Measurements from ENCODE around the gene C12orf75.
"Not testable (repeated sequence)": the region's sequence is repeated elsewhere in the genome, so short reads cannot be mapped to it uniquely, and the experiment has no call there.

Gene C12orf75

GRCh38 chr12:105294161-105294560 lies 36.3 kb upstream of the C12orf75 start:
- no peak for DNase-seq
- H3K4me3 ChIP-seq (ENCODE audit: low read depth, low read length): no peak overlapping the region
- TF ChIP-seq CTCF (IDR thresholded peaks at IDR 0.05; ENCODE audit: low read depth, low read length): no peak
- H3K9me3 ChIP-seq (ENCODE audit: severe bottlenecking): no peaks in the 10 kb centered on the region
- H3K27me3 ChIP-seq (ENCODE audit: insufficient read depth, low read depth, severe bottlenecking): no peaks in the 10 kb centered on the region
- no peak overlapping the region for H3K27ac ChIP-seq
- no peaks in the 10 kb centered on the region for H3K36me3 ChIP-seq

GRCh38 chr12:105294886-105295479 lies 35.5 kb upstream of the C12orf75 start:
- no peak for DNase-seq
- H3K9me3 ChIP-seq (ENCODE audit: severe bottlenecking): no peaks in the 10 kb centered on the region
- TF ChIP-seq CTCF (IDR thresholded peaks at IDR 0.05; ENCODE audit: low read depth, low read length): no peak
- no peaks in the 10 kb centered on the region for H3K36me3 ChIP-seq
- H3K27me3 ChIP-seq (ENCODE audit: insufficient read depth, low read depth, severe bottlenecking): no peaks in the 10 kb centered on the region
- H3K27ac ChIP-seq: no peak overlapping the region
- H3K4me3 ChIP-seq (ENCODE audit: low read depth, low read length): no peak overlapping the region

- DNase-seq: no peak
Observed at GRCh38 chr12:105296116-105297089, 34.1 kb upstream of the C12orf75 start.

GRCh38 chr12:105300883-105301282 lies 29.6 kb upstream of the C12orf75 start:
- Histone ChIP-seq H3K27me3 (ENCODE audit: insufficient read depth, low read depth, severe bottlenecking) (no peaks in the 10 kb centered on the region), H3K9me3 (ENCODE audit: severe bottlenecking) (no peaks in the 10 kb centered on the region), H3K4me3 (ENCODE audit: low read depth, low read length) (no peak overlapping the region), H3K36me3 (no peaks in the 10 kb centered on the region), H3K27ac (no peak overlapping the region)
- no peak for DNase-seq
- TF ChIP-seq CTCF (IDR thresholded peaks at IDR 0.05; ENCODE audit: low read depth, low read length): no peak

More at GRCh38 chr12:105296116-105297089, 34.1 kb upstream of the C12orf75 start:
- Histone ChIP-seq H3K27ac (no peak overlapping the region), H3K9me3 (ENCODE audit: severe bottlenecking) (no peaks in the 10 kb centered on the region), H3K4me3 (ENCODE audit: low read depth, low read length) (no peak overlapping the region), H3K36me3 (no peaks in the 10 kb centered on the region), H3K27me3 (ENCODE audit: insufficient read depth, low read depth, severe bottlenecking) (no peaks in the 10 kb centered on the region)
- no peak for TF ChIP-seq CTCF (IDR thresholded peaks at IDR 0.05; ENCODE audit: low read depth, low read length)

- Histone ChIP-seq H3K36me3 (no peaks in the 10 kb centered on the region), H3K4me3 (ENCODE audit: low read depth, low read length) (no peak overlapping the region), H3K9me3 (ENCODE audit: severe bottlenecking) (no peaks in the 10 kb centered on the region), H3K27me3 (ENCODE audit: insufficient read depth, low read depth, severe bottlenecking) (no peaks in the 10 kb centered on the region), H3K27ac (no peak overlapping the region)
- TF ChIP-seq CTCF (IDR thresholded peaks at IDR 0.05; ENCODE audit: low read depth, low read length): no peak
- no peak for DNase-seq
Observed at GRCh38 chr12:105301696-105302095, 28.8 kb upstream of the C12orf75 start.

GRCh38 chr12:105302986-105303385 lies 27.5 kb upstream of the C12orf75 start:
- not testable (repeated sequence) for H3K27me3 ChIP-seq (ENCODE audit: insufficient read depth, low read depth, severe bottlenecking); H3K27ac ChIP-seq; H3K4me3 ChIP-seq (ENCODE audit: low read depth, low read length); H3K36me3 ChIP-seq; DNase-seq; H3K9me3 ChIP-seq (ENCODE audit: severe bottlenecking)

- H3K9me3 ChIP-seq (ENCODE audit: severe bottlenecking); H3K36me3 ChIP-seq; H3K27me3 ChIP-seq (ENCODE audit: insufficient read depth, low read depth, severe bottlenecking); H3K4me3 ChIP-seq (ENCODE audit: low read depth, low read length); H3K27ac ChIP-seq; DNase-seq: not testable (repeated sequence)
Observed at GRCh38 chr12:105304626-105305025, 25.9 kb upstream of the C12orf75 start.

GRCh38 chr12:105307601-105308314 lies 22.7 kb upstream of the C12orf75 start:
- H3K36me3 ChIP-seq; H3K9me3 ChIP-seq (ENCODE audit: severe bottlenecking); H3K27me3 ChIP-seq (ENCODE audit: insufficient read depth, low read depth, severe bottlenecking); H3K4me3 ChIP-seq (ENCODE audit: low read depth, low read length); H3K27ac ChIP-seq; DNase-seq: not testable (repeated sequence)
